GM20000 (cell line): ENCODE data around the gene SMYD3.

Source experiments
- DNase-seq: peaks from one replicate; pipeline ENCODE4 v3.0.0; 2012; ENCODE audit warnings: low spot score
- CTCF ChIP-seq: IDR thresholded peaks from 2 replicates; pipeline ENCODE4 v1.5.1; 2012; ENCODE audit warnings: mild to moderate bottlenecking, control low read depth; ENCODE audit errors: extremely low read depth, missing control alignments

SMYD3 gene

GRCh38 chr1:246281639-246282038, 225.4 kb downstream of the SMYD3 start:
- no peak for TF ChIP-seq CTCF
- DNase-seq: no peak

- TF ChIP-seq CTCF: no peak
Observed at GRCh38 chr1:246281195-246281594, 225.9 kb downstream of the SMYD3 start.

GRCh38 chr1:246280551-246280950, 226.5 kb downstream of the SMYD3 start:
- no peak for TF ChIP-seq CTCF
- DNase-seq: no peak

More at GRCh38 chr1:246281195-246281594, 225.9 kb downstream of the SMYD3 start:
- no peak for DNase-seq

- DNase-seq: no peak
- no peak for TF ChIP-seq CTCF
Observed at GRCh38 chr1:246279402-246279801, 227.7 kb downstream of the SMYD3 start.

- DNase-seq: no peak
- no peak for TF ChIP-seq CTCF
Observed at GRCh38 chr1:246278371-246278770, 228.7 kb downstream of the SMYD3 start.

- TF ChIP-seq CTCF: no peak
- no peak for DNase-seq
Observed at GRCh38 chr1:246275036-246275435, 232.0 kb downstream of the SMYD3 start.

GRCh38 chr1:246274186-246274585, 232.9 kb downstream of the SMYD3 start:
- DNase-seq: no peak
- TF ChIP-seq CTCF: no peak
